ENCODE results near the gene LTBR. TPM values are rescaled to one million over a fixed set of nuclear protein-coding genes. Genes with fewer than 3 reads are reported as not detected.

Gene LTBR
- total RNA-seq, 1 experiment from 2014 or later: 165 TPM

DNA sequence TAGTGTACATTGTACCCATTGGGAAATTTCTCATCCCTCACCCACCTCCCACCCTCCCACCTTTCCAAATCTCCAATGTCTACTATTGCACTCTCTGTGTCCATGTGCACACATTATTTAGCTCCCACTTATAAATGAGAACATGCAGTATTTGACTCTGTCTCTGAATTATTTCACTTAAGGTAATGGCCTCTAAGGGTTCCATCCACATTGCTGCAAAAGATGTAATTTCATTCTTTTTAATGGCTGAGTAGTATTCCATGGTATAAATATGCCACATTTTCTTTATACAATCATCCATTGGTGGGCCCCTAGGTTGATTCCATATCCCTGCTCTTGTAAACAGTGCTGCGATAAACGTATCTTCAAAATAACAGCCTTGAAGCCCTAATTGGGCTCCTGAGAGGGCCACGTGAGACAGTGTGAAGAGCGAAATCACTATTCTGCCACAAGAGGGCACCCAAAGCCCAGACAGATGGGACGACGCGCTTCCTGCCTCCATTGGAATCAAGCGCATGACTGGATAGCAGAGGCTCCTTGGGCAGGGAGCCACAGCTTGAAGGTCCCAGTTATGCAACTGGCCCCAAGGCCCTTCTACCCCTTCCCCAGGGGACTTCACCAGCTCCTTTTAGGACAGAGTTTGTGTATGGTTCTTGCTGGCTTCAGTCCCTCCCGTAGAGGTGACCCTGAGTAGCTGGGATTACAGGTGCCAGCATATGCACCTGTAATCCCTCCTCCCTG, 39.5 kb downstream of the LTBR start:
- CTCF ChIA-PET: interaction anchor here (1.1 to 1.3 kb wide), 3 partner anchors 42 to 114 kb away, joined by 3 to 14 read pairs (median 11); partner anchors contain the start of gene MRPL51
- no peaks in the 10 kb centered on the region for H3K27me3 Mint-ChIP-seq (ENCODE audit: unreplicated experiment)
- BruUV-seq (replicated peaks): no TSS peak
- TF ChIP-seq, protein P1, sequence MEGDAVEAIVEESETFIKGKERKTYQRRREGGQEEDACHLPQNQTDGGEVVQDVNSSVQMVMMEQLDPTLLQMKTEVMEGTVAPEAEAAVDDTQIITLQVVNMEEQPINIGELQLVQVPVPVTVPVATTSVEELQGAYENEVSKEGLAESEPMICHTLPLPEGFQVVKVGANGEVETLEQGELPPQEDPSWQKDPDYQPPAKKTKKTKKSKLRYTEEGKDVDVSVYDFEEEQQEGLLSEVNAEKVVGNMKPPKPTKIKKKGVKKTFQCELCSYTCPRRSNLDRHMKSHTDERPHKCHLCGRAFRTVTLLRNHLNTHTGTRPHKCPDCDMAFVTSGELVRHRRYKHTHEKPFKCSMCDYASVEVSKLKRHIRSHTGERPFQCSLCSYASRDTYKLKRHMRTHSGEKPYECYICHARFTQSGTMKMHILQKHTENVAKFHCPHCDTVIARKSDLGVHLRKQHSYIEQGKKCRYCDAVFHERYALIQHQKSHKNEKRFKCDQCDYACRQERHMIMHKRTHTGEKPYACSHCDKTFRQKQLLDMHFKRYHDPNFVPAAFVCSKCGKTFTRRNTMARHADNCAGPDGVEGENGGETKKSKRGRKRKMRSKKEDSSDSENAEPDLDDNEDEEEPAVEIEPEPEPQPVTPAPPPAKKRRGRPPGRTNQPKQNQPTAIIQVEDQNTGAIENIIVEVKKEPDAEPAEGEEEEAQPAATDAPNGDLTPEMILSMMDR (IDR thresholded peaks at IDR 0.05; ENCODE audit: unreplicated experiment): peak; percentile 76
- intact Hi-C loops (cut with micrococcal nuclease; ENCODE audit: unreplicated experiment): loop anchor here (1.0 to 5.0 kb wide), 2 partner anchors 42 to 114 kb away; no protein-coding TSS in a partner anchor
- no peaks in the 10 kb centered on the region for H3K36me3 Mint-ChIP-seq (ENCODE audit: insufficient read depth, unreplicated experiment)
- peak; percentile 78 for DNase-seq
- H3K9me3 Mint-ChIP-seq (ENCODE audit: low read depth, unreplicated experiment): no peaks in the 10 kb centered on the region
- H3K4me1 Mint-ChIP-seq (ENCODE audit: low read depth, unreplicated experiment): peaks cover 5% of the 10 kb centered on the region
- no peak overlapping the region for H3K4me3 Mint-ChIP-seq (ENCODE audit: low read depth, unreplicated experiment)
- no peak overlapping the region for H3K27ac Mint-ChIP-seq (ENCODE audit: unreplicated experiment)

DNA sequence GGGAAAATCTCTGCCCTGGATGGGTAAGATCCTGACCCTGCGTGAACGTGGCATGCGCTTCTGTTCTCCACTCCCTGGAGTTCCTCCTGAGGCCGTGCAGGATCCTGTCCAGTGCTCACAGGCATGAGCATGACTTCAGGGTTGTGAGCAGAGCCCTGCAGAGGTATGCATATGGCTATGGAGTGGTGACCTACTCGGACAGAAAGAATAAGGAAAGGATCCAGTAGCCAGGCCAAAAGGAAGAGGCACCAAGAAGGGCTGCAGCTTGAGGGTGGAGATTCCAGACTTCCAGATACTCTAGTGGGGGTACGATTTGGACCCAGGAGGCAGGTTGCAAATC, 40.0 kb downstream of the LTBR start:
- Mint-ChIP-seq H3K36me3 (ENCODE audit: insufficient read depth, unreplicated experiment) (no peaks in the 10 kb centered on the region), H3K4me1 (ENCODE audit: low read depth, unreplicated experiment) (peaks cover 5% of the 10 kb centered on the region), H3K9me3 (ENCODE audit: low read depth, unreplicated experiment) (no peaks in the 10 kb centered on the region), H3K4me3 (ENCODE audit: low read depth, unreplicated experiment) (no peak overlapping the region), H3K27me3 (ENCODE audit: unreplicated experiment) (no peaks in the 10 kb centered on the region), H3K27ac (ENCODE audit: unreplicated experiment) (no peak overlapping the region)
- no peak for DNase-seq
- TF ChIP-seq, protein P1 (IDR thresholded peaks at IDR 0.05; ENCODE audit: unreplicated experiment): no peak
- CTCF ChIA-PET: interaction anchor here (1.1 to 1.3 kb wide), 3 partner anchors 41 to 114 kb away, joined by 3 to 14 read pairs (median 11); partner anchors contain the start of gene MRPL51
- intact Hi-C loops (cut with micrococcal nuclease; ENCODE audit: unreplicated experiment): loop anchor here (5.0 kb wide), 1 partner anchor 113 kb away; no protein-coding TSS in a partner anchor
- BruUV-seq (replicated peaks): no TSS peak

DNA sequence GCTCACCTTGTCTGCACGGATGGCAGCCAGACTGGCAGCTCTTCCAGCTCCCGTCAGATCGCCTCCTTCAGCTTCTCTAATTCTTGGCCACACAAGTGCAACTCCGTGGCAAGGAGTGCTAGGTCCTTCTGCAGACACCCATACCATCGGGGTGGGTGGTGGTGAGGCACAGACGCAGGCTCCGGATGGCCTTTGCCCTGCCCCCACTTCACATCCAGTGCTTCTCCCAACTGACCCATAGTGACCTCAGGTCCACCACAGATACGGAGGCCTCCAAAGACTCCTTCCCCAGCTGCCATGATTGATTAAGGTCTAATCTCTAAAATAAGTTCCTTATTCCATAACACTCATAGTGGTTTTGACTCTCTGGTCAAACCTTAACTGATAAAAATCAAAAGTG, 40.9 kb downstream of the LTBR start:
- Mint-ChIP-seq H3K27me3 (ENCODE audit: unreplicated experiment) (no peaks in the 10 kb centered on the region), H3K4me1 (ENCODE audit: low read depth, unreplicated experiment) (peaks cover 6% of the 10 kb centered on the region), H3K36me3 (ENCODE audit: insufficient read depth, unreplicated experiment) (no peaks in the 10 kb centered on the region), H3K9me3 (ENCODE audit: low read depth, unreplicated experiment) (no peaks in the 10 kb centered on the region), H3K4me3 (ENCODE audit: low read depth, unreplicated experiment) (no peak overlapping the region), H3K27ac (ENCODE audit: unreplicated experiment) (no peak overlapping the region)
- intact Hi-C loops (cut with micrococcal nuclease; ENCODE audit: unreplicated experiment): loop anchor here (5.0 kb wide), 1 partner anchor 112 kb away; no protein-coding TSS in a partner anchor
- no peak for DNase-seq
- BruUV-seq (replicated peaks): no TSS peak
- TF ChIP-seq, protein P1 (IDR thresholded peaks at IDR 0.05; ENCODE audit: unreplicated experiment): no peak
- CTCF ChIA-PET: no interaction called here

DNA sequence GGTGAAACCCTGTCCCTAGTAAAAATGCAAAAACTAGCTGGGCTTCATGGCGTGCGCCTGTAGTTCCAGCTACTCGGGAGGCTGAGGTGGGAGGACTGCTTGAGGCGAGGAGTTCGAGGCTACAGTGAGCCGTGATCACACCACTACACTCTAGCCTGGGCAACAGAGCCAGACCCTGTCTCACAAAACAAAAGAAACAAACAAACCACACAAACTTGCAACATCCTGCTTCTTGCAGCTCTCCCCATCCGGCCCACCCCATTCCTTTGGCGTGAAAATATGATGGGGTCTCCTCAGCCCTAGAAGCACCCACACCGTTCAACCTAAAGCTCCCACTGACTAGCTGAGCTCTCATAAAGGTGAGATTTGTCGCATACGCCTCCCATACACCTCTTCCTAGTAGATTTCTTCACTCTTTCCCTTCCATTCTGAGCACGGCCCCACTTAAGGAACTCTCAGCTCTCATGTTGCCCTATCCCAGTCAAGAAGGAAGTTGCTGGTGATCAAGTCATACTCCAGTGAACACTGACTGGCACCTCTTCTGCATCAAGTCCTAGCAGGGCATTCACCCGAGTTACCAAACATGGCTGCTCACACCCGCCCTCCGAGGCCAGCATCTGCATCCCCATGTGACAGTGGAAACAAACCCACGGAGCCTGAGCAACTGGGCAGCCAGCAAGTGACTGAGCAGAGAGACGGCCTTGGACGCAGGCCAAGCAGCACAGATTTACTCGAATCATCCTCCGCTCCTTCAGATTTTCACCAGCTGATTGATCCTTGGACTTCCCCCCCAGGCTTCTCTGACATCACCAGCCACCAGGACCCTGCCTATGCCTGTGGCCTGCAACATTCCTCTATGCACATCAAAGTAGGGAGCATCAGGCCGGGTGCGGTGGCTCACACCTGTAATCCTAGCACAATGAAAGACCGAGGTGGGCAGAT, 41.9 kb downstream of the LTBR start:
- H3K4me3 Mint-ChIP-seq (ENCODE audit: low read depth, unreplicated experiment): no peak overlapping the region
- intact Hi-C loops (cut with micrococcal nuclease; ENCODE audit: unreplicated experiment): no loop called here
- H3K4me1 Mint-ChIP-seq (ENCODE audit: low read depth, unreplicated experiment): peaks cover 16% of the 10 kb centered on the region
- CTCF ChIA-PET: no interaction called here
- TF ChIP-seq, protein P1 (IDR thresholded peaks at IDR 0.05; ENCODE audit: unreplicated experiment): no peak
- H3K9me3 Mint-ChIP-seq (ENCODE audit: low read depth, unreplicated experiment): no peaks in the 10 kb centered on the region
- BruUV-seq (replicated peaks): no TSS peak
- H3K36me3 Mint-ChIP-seq (ENCODE audit: insufficient read depth, unreplicated experiment): peaks cover 5% of the 10 kb centered on the region
- DNase-seq: no peak
- no peaks in the 10 kb centered on the region for H3K27me3 Mint-ChIP-seq (ENCODE audit: unreplicated experiment)
- no peak overlapping the region for H3K27ac Mint-ChIP-seq (ENCODE audit: unreplicated experiment)

Data from Calu3 (cell line).